ENCODE measurements around the gene SASH1.

SASH1 gene

GRCh38 chr6:148525453-148525852 lies 182.8 kb downstream of the SASH1 start:
- DNase-seq = peak; percentile 86

GRCh38 chr6:148526145-148526544 lies 183.5 kb downstream of the SASH1 start:
- DNase-seq = no peak

DNA sequence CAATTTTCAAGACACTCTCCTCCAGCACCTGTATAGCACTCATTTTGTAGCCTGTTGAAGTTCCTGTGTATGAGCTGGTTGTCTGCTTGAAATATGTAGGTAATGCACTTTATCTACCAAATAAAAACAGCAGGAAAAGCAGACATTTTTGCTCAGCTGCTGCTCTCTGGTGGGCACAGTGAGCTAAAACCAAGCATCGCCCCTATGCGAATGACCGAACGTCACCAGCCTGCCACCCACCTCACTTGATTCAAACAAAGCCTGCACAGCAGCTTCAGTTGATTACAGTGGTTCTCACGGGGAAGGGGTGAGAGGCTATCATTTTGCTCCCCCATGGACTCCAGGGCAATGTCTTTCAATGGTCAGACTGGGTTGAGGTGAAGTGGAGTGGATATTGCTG lies 185.7 kb downstream of the SASH1 start:
- peak; percentile 46 for DNase-seq

- DNase-seq = no peak
These were observed 186.4 kb downstream of the SASH1 start for GRCh38 chr6:148529010-148529409.

- peak; percentile 92 for DNase-seq
These were observed 187.8 kb downstream of the SASH1 start for GRCh38 chr6:148530394-148530953.

GRCh38 chr6:148530976-148531375 lies 188.3 kb downstream of the SASH1 start:
- DNase-seq = peak; percentile 15

GRCh38 chr6:148532698-148533097 lies 190.1 kb downstream of the SASH1 start:
- no peak for DNase-seq

DNA sequence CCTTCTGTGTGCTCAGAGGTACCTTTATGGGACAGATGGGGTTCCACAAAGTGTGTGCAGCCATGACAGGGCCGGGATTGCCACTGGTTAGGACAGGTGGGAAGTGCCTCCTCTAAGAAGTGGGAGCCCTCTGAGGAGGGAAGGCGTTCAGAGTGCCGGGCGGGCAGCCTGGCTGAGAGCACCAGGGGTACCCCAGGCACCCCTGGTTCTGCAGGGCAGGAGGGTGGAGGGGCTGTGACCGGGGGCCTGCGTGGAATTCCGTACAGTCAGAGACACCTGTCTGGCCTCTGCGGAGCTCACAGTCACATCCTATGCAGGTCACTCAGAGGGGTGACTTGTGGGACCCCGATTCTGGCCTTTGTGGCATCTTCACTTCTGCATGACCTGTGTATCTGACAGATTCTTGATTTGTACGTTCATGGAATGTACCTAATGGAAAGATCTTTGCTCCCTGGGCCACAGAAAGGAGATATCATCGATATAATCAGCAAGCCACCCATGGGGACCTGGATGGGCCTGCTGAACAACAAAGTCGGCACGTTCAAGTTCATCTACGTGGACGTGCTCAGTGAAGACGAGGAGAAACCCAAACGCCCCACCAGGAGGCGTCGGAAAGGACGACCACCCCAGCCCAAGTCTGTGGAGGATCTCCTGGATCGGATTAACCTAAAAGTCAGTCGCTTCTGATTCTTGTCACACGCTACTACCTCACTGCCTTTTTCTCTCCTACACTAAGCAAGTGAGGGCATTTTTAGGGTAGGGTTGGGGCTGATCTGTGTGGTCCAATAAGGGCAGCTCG lies 190.9 kb downstream of the SASH1 start:
- DNase-seq = no peak

- DNase-seq = no peak
These were observed 192.2 kb downstream of the SASH1 start for GRCh38 chr6:148534871-148535270.

DNA sequence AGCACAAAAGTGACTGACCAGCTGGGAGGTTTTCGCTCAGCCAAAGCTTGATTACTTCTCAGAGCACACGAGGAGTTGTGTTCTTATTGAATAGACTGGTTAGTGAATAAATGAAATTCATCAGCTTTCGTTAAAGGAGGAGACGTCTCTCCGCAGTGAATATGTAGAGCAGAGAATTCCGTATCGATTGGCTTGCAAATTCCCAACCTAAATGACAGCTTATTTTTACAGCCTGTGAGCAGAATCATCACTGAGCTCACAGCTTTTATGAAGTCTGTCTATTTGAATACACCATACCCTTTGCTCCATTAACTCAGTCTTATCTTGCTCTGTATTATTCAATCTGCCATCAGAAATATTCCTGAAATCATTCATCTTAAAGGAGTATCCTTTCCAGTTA lies 192.7 kb downstream of the SASH1 start:
- no peak for DNase-seq

- peak; percentile 93 for DNase-seq
These were observed 193.3 kb downstream of the SASH1 start for GRCh38 chr6:148535976-148536375.

GRCh38 chr6:148538261-148539190 lies 195.9 kb downstream of the SASH1 start:
- peak; percentile 69 for DNase-seq

DNA sequence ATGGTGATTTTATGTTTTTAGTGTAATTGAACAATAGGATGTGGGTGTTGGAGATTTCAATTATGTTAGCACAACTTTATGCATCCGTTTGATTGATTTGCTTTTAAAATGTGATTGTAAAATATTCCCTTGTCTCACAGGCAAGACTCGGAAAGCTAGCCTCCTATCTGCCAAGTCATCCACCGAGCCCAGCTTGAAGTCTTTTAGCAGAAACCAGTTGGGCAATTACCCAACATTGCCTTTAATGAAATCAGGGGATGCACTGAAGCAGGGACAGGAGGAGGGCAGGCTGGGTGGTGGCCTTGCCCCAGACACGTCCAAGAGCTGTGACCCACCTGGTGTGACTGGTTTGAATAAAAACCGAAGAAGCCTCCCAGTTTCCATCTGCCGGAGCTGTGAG lies 200.9 kb downstream of the SASH1 start:
- no peak for DNase-seq

DNA sequence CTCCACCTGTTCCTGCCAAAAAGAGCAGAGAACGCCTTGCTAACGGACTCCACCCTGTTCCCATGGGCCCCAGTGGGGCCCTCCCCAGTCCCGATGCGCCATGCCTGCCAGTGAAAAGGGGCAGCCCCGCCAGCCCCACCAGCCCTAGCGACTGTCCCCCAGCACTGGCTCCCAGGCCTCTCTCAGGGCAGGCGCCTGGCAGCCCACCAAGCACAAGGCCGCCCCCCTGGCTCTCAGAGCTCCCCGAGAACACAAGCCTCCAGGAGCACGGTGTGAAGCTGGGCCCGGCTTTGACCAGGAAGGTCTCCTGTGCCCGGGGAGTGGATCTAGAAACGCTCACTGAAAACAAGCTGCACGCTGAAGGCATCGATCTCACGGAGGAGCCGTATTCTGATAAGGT lies 201.8 kb downstream of the SASH1 start:
- no peak for DNase-seq

DNA sequence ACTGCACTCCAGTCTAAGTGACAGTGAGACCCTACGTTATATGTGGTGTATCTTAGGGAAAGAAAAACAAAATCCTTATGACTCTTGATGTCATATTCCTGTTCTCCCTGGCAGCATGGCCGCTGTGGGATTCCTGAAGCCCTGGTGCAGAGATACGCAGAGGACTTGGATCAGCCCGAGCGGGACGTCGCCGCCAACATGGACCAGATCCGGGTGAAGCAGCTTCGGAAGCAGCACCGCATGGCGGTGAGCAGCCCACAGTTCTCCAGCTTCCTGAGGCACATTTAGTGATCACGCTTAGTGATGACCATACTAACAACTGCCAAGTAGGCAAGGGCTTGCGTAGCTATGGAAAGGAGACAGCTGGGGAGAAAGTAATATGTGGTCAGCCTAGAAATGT lies 203.3 kb downstream of the SASH1 start:
- DNase-seq = no peak

- DNase-seq = no peak
These were observed 204.5 kb downstream of the SASH1 start for GRCh38 chr6:148547110-148547509.

DNA sequence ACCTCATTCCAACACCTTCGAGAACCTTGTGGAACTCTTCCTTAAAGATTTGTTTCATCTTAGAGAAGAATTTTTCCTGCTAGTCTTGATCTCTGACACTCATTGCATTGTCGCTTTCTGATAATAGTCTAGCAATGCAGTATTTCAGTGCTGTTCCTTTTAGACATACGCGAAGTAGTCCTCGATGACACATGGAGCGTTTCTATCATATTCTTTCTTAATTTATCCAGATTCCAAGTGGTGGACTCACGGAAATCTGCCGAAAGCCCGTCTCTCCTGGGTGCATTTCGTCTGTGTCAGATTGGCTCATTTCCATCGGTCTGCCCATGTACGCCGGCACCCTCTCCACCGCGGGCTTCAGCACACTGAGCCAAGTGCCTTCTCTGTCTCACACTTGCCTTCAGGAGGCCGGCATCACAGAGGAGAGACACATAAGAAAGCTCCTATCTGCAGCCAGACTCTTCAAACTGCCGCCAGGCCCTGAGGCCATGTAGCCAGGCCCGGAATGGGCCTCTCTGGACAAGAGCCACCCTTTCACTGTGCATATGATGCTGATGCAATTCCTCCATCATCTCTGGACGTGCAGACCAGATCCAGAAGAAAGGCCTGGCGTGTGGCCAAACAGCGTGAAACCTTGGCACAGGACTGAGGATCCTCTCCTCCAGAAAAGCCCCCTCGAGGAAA lies 205.6 kb downstream of the SASH1 start:
- peak; percentile 81 for DNase-seq

GRCh38 chr6:148548749-148549140 lies 206.1 kb downstream of the SASH1 start:
- DNase-seq = no peak

DNA sequence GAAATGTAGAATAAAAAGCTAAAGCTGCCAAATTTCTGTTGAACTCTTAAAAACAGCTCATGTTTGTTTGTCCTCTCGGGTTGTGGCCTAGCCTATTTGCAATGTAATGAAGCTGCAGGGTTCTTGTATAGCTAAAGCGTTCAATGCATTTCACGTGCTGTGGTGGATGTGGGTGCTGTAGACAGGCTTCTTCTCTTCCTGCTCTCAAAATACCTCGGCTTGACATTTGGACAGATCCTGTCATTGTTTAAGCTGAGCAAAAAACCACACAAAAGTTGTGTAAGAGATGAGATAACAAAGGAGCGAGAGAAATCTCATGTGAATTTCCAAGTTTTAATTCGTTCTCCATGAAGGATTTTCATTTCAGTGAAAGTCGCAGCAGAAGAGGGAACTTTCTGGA lies 207.9 kb downstream of the SASH1 start:
- no peak for DNase-seq

- no peak for DNase-seq
These were observed 208.6 kb downstream of the SASH1 start for GRCh38 chr6:148551226-148551625.

DNA sequence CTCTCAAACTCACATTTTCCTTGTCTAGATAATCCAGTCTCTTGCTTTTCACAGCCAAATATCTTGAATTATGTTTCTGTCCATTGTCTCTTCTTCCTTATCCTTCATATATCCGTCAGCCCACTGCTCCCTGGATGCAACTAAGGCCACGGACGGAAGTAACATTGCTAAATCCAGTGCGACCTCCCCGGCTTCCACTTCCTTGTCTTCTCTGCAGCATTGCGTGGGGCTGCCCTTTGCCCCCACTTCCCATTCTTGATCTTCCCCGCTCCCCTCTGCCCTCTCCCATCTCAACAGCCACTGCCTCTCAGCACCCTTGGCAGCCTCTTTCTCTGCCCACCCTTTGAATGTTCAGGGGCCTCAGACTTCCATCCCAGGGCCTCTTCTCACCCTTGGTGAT lies 213.8 kb downstream of the SASH1 start:
- no peak for DNase-seq

GRCh38 chr6:148557796-148558321 lies 215.2 kb downstream of the SASH1 start:
- DNase-seq = no peak

All from EL (cell line).